Esophagus muscularis mucosa (tissue), 3 donors: ENCODE data around the gene PRXL2B.

Source experiments
- CTCF ChIP-seq, 3 experiments: fragments of 200-600 bp in 2 of 3; fragments of 450-650 bp in 1 of 3; sonication (generic) in 2 of 3; IDR thresholded peaks; one replicate each; pipeline ENCODE4 v1.5.1; 2017 to 2019; ENCODE audit warnings: antibody characterized with exemption in 3 of 3, mild to moderate bottlenecking in 2 of 3, moderate library complexity in 1 of 3
- EP300 ChIP-seq: sonication (generic); formaldehyde crosslinking; IDR thresholded peaks from one replicate; pipeline ENCODE4 v1.6.1; 2017; ENCODE audit warnings: antibody characterized with exemption

- TF ChIP-seq CTCF (IDR thresholded peaks at IDR 0.05) (no peak), EP300 (no peak)
Measured at GRCh38 chr1:2573250-2573920, 13.2 kb upstream of the PRXL2B start.
